ENCODE measurements around the gene WDFY4.
A peak's percentile ranks its signal among the peaks of the same experiment; 100 is the strongest.
"Not testable (repeated sequence)": the region's sequence is repeated elsewhere in the genome, so short reads cannot be mapped to it uniquely, and the experiment has no call there.

WDFY4 gene

GRCh38 chr10:48684792-48685623, at the start of gene WDFY4:
WDFY4 (plus strand) TSS chr10:48684873; CDS start chr10:48709733, 24,860 bp downstream.
- no peak for DNase-seq (ENCODE audit: low read depth)

- no peak for DNase-seq (ENCODE audit: low read depth)
These were observed 49.6 kb upstream of the WDFY4 start for GRCh38 chr10:48634984-48635557.

GRCh38 chr10:48636231-48636630, 48.4 kb upstream of the WDFY4 start:
- DNase-seq (ENCODE audit: low read depth): no peak

GRCh38 chr10:48636901-48637300, 47.8 kb upstream of the WDFY4 start:
- DNase-seq (ENCODE audit: low read depth): no peak

- DNase-seq (ENCODE audit: low read depth): no peak
These were observed 46.5 kb upstream of the WDFY4 start for GRCh38 chr10:48638158-48638557.

GRCh38 chr10:48638739-48639527, 45.7 kb upstream of the WDFY4 start:
- DNase-seq (ENCODE audit: low read depth): no peak

- DNase-seq (ENCODE audit: low read depth): no peak
These were observed 45.0 kb upstream of the WDFY4 start for GRCh38 chr10:48639632-48640031.

GRCh38 chr10:48640326-48640725, 44.3 kb upstream of the WDFY4 start:
- no peak for DNase-seq (ENCODE audit: low read depth)

- DNase-seq (ENCODE audit: low read depth): not testable (repeated sequence)
These were observed 43.5 kb upstream of the WDFY4 start for GRCh38 chr10:48641099-48641690.

- DNase-seq (ENCODE audit: low read depth): no peak
These were observed 39.1 kb upstream of the WDFY4 start for GRCh38 chr10:48645600-48645999.

GRCh38 chr10:48647073-48647472, 37.6 kb upstream of the WDFY4 start:
- DNase-seq (ENCODE audit: low read depth): not testable (repeated sequence)

GRCh38 chr10:48648172-48648942, 36.3 kb upstream of the WDFY4 start:
- DNase-seq (ENCODE audit: low read depth): no peak

- DNase-seq (ENCODE audit: low read depth): no peak
These were observed 35.2 kb upstream of the WDFY4 start for GRCh38 chr10:48649349-48649944.

GRCh38 chr10:48651293-48651692, 33.4 kb upstream of the WDFY4 start:
- no peak for DNase-seq (ENCODE audit: low read depth)

- no peak for DNase-seq (ENCODE audit: low read depth)
These were observed 32.8 kb upstream of the WDFY4 start for GRCh38 chr10:48651839-48652238.

GRCh38 chr10:48652344-48652743, 32.3 kb upstream of the WDFY4 start:
- no peak for DNase-seq (ENCODE audit: low read depth)

GRCh38 chr10:48653347-48653746, 31.3 kb upstream of the WDFY4 start:
- no peak for DNase-seq (ENCODE audit: low read depth)

- no peak for DNase-seq (ENCODE audit: low read depth)
These were observed 30.6 kb upstream of the WDFY4 start for GRCh38 chr10:48653944-48654698.

GRCh38 chr10:48655411-48656240, 29.0 kb upstream of the WDFY4 start:
- DNase-seq (ENCODE audit: low read depth): peak; percentile 57
